ENCODE data around the gene SPINT1.
"Not testable (repeated sequence)": the region's sequence is repeated elsewhere in the genome, so short reads cannot be mapped to it uniquely, and the experiment has no call there.

The SPINT1 gene

DNA sequence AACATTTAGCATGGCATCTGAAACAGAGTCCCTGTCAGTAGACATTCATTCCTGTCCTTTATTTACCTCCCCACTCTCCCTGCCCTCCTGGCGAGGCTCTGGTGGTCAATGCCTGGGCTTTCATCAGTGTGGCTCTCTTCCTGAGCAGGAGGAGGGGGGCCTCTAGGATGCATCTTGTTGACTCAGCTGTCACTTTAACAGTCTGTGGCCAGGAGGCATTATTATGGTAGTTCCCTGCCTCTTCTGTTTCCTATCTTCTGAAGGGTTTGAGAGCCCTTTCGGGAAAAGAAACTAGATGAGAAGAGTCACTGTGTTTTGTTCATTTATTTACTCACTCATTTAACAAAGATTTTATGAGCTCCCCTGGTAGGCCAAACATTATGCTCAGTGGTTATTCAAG, 13.0 kb upstream of the SPINT1 start:
- no peak for DNase-seq

DNA sequence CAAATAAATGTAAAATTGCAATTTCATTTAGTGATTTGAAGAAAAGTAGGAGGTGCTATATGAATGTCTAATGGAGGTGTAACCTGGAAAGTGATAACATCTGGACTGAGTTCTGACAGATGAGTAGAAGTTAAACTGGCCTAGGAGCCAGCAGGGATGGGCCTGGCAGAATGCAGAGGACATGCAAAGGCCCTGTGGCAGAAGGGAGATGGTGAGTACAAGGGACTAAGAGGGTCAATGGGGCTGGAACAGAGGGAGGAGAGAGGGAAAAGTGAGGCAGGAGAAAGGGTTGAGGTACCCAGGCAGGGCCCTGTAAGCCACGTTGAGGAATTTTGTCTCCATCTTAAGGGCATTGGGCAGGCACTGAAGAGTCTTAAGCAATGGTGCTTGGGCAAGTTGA, 12.0 kb upstream of the SPINT1 start:
- DNase-seq, result no peak

DNA sequence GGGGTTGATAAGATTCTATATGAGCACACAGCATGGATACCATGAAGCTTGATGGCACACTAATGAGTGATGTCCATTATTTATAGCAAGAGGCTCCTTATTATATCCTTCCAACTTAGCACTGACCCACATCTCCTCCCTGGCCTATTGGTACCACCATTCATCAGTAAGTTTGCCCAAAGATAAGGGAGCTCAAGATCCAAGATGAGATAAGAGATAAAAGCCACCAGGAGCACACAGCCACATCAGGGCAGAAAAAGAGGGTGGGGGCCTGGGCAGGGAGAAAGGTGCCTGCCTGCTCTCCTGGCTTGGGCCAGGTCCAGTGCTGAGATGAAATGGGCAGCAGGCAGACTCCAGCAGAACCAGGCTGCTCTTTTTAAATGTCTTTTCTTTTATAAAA, 10.9 kb upstream of the SPINT1 start:
- DNase-seq, result no peak

DNA sequence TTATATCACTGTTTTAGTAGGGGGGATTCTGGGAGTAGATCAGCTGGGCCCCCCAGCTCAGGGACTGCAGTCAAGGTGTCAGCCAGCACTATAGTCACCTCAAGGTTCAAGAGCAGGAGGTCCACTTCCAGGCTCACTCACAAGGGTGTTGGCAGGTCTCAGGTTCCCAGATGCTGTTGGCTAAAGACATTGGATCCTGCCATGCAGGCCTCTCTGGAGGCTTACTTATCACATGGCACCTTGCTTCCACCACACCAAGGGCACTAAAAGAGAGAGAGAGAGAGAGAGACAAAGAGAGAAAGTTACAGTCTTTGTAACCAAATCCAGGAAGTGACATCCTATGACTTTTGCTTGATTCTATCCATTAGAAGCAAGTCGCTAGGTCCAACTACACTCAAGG, 7.8 kb upstream of the SPINT1 start:
- DNase-seq, result no peak

DNA sequence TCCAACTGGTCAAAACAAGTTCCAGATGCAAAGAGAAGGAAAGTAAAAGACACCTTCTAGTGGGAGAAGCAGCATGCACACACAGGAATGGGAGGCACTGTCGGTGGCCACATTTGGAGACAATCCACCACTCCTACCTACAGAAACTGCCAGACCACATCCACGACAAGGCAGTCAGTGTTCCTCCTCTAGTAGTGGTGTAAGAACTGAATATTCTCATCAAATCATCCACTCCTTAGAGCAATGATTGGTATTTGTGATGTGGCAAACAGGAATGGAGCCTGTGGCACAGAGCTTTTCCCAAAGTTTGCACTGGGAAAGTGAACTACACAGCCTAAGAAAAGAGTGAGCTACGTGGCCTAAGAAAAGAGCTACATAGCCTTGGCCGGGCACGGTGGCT, 5.1 kb upstream of the SPINT1 start:
- no peak for DNase-seq

DNA sequence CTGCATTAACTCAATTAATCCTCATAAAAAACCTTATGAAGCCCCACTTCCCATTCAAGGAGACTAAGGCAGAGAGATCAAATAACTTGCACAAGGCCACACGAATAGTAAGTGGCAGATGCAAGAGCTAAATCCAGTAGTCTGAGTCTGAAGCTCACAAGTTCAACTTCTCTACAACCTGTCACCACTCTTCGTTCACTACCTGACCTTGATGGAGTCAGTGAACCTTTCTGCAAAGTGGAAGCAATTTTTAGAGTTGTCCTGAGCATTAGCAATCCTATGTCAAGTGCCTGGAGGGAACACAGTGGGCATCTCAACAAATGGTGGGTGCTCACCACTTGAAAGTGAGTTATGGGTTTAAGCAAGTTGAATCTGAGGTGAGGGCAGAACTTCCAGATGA, 2.1 kb upstream of the SPINT1 start:
- no peak for DNase-seq

DNA sequence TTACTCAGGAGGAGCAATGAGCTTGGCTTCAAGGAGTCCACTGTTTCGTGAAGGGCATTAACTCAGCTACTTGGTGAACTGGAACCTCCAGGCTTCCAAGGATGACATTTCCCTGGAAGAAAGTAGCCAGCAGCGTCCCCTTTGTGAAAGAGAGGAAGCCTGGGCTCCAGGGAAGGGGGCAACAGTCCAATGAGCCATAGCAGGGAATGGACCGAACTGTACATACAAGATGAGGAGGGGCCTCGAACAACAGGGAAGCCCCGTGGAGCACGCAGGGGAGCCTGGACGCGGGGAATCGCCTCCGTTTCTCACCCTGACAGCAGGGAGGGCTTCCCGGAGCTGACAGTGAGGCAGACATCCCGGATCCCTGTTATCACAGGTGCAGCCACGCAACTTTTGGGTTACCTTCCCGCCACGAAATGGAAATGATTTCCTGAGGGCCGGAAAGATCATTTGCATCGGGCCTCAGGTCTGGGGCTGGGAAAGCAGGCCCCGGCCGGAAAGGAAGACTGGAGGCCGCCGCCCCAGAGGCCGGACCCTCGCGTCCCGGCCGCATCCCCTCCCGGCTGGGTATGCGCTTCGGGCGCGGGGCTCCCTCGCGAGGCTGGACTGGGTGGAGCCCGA, 475 bp upstream of the SPINT1 start:
- DNase-seq, result no peak

DNA sequence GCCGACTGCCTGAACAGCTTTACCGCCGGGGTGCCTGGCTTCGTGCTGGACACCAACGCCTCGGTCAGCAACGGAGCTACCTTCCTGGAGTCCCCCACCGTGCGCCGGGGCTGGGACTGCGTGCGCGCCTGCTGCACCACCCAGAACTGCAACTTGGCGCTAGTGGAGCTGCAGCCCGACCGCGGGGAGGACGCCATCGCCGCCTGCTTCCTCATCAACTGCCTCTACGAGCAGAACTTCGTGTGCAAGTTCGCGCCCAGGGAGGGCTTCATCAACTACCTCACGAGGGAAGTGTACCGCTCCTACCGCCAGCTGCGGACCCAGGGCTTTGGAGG, 815 bp downstream of the SPINT1 start:
- DNase-seq, result no peak

DNA sequence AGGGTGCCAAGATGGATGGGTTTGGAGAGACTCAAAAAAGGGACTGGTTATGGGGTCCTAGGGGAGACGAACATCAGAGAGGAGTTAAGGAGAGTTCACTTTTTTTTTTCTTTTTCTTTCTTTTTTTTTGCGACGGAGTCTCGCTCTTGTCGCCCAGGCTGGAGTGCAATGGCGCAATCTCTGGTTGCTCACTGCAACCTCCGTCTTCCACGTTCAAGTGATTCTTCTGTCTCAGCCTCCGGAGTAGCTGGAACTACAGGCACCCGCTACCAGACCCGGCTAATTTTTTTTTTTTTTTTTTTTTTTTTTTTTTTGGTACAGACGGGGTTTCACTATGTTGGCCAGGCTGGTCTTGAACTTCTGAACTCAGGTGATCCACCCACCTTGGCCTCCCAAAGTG, 1.2 kb downstream of the SPINT1 start:
- DNase-seq, result no peak

DNA sequence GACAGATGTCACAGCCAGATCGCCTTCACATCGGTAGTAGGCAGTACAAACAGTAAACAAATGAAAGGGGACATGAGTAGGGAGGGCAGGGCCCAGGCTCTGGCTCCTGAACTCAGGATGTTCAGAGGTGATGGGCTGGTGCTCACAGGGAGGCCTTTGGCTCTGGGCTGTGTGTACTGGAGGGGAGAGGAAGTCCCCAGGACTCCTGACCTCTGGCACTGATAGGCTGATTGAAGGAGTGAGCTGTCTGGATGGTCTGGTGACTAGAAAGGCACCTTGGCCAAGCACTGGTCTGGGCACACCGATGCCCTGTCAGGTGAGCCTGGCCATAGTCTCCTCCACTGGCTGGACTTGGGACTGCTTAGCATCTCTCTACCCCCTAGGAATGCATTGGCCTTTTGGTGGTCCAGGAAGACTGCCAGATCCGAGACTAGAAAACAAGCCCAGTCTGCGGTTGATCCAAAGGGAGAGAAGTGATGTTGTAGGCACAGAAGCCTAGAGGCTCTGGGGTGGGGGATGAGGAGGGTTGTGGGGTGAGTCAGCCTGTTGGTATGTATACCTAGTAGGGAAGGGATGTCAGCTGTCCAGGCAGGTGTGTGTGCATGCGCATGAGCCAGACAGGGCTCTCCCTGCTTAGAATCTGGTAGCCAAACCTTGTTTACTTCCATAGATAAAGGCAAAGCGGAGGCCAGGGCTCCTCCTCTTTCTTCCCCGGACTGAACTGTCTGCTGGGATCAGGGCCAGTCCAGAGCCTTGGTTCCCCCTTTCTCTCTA, 1.9 kb downstream of the SPINT1 start:
- no peak for DNase-seq

DNA sequence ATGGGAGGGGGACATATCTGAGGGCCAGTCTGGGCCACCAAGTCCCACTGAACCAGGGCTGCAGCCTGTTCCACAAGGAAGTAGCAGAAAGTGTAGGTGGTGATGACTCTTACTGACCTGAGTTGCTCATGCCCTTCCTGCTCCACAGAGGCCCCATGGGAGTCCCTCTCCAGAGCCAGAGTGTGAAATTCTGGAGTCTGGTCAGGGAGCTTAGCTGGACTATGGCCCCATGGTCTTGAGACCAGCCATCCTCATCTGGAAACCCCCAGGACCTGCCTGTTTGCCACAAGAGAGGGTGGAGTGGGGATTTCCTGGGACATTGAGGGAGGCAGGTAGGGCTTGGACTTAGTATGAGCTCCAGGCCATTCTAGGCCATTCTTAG, 3.0 kb downstream of the SPINT1 start:
- no peak for DNase-seq

DNA sequence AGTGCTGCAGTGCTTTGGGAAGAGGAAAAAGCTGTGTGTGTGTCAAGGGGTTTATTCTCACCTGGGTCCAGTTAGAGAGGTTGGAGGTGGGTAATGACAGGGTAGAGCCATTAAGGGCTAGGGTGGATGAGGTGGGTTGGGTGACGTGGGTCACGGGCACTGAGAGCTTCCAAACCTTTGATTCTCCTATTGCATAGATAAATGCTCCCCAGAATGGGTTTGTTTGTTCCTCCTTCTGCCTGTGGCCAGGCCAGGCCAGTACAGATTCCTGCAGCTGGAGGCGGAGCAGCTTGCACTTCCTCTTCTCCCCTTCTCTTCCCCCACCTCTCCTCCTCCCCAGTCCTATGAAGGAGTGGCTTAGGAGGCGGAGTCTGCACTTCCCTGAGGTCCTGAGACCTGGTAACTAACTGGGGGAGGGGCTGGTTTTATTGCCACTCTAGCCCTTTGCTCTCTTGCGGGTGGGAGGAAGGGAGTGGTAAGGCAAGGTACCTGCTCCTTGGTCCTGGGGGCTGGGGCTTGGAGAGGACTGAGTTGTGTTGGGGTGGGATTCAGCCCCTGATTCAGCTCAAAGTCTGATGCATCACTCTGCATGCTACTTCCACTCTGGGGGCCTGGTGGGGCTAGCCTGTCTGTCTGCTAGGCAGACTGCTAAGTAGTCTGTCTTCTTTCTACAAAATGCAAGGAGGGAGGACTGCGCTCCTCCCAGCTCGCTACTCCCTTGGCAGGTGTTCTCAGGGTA, 3.5 kb downstream of the SPINT1 start:
- DNase-seq, result no peak

DNA sequence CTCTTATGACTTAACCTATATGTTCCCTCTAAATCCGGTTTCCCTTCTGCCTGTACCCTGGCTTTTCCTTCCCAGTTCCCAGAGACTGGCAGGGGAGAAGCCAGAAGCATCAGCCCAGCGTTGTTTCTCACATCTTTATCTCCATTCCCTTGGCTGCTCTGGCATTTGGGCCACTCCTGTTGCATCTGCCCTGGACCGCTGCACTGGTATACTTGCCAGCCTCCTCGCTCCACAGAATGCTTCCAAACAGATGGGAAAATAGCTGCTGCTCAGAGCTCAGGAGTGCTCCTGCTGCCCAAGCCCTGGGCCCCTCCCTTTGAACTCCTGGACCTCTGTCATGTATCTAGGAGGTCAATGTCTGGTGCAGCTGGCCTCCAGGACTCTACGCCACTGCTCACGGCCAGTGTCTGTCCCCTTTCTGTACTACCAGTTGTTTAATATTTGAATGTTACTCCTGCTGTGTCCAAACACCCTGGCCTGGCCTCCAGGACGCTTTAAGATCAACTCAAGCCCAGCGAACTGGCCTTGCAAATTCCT, 6.8 kb downstream of the SPINT1 start:
- DNase-seq, result no peak

DNA sequence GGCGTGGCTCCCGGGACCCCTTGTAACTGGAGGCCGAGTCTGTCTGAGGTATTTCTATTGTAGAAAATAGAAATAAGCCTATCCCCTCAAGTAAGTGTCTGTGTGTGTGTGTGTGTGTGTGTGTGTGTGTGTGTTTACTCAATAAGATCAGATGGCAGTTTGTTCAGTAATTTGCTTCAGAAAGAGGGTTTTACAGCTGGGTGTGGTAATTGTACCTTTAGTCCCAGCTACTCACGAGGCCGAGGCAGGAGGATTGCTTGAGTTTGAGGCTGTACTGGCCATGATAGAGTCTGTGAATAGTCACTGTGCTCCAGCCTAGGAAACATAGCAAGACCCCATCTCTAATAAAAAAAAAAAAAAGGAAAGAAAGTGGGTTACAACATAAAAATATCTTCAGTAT, 8.7 kb downstream of the SPINT1 start:
- DNase-seq, result no peak

DNA sequence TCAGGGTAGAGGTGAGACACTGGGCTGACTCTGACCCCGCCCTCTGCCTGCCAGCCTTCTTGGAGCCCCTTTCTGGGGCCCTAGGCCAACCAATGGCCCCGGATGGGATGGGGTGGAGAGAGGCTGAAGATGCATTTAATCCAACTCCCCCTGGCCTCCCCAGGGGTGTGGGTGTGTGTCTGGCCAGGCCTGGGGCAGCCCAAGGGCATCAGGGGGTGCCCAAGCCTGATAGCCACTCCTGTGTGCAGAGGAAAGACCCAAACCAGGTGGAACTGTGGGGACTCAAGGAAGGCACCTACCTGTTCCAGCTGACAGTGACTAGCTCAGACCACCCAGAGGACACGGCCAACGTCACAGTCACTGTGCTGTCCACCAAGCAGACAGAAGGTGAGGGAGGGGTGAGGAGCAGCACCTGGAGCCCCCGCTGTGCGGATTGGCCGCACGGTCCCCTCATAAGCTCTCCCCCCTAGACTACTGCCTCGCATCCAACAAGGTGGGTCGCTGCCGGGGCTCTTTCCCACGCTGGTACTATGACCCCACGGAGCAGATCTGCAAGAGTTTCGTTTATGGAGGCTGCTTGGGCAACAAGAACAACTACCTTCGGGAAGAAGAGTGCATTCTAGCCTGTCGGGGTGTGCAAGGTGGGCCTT, 9.5 kb downstream of the SPINT1 start:
- DNase-seq, result no peak

DNA sequence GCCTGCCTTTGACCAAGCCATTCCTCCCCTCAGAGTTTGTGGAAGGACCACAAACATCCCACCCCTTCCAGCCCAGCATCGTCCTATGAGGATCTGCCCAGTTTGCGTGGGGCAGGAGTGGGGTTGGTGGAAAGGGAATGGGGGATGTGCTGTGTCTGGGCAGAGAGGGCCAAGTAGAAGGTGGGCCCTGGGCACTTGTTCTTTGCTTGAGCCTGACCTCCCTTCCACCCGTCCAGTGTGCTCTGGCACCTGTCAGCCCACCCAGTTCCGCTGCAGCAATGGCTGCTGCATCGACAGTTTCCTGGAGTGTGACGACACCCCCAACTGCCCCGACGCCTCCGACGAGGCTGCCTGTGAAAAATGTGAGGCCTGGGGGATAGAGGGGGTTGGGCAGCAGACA, 10.3 kb downstream of the SPINT1 start:
- DNase-seq, result no peak

DNA sequence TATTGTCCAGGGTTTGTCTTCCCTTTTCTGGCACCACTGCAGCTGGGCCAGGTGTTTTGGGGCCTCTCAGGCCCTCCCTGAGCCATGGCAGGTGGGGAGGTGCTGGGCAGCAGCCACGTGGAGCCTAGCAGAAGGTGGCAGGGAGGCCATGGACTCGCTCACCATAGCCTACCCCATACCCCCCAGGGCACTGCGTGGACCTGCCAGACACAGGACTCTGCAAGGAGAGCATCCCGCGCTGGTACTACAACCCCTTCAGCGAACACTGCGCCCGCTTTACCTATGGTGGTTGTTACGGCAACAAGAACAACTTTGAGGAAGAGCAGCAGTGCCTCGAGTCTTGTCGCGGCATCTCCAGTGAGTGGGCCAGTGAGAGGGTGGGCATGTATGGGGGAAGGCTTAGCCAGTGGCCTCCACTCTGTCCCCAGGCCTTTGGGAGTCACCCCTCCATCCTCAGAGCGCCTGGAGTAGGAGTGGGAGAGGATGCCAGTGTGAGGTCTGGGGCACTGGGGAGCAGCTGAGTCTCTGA, 11.9 kb downstream of the SPINT1 start:
- DNase-seq, result no peak

DNA sequence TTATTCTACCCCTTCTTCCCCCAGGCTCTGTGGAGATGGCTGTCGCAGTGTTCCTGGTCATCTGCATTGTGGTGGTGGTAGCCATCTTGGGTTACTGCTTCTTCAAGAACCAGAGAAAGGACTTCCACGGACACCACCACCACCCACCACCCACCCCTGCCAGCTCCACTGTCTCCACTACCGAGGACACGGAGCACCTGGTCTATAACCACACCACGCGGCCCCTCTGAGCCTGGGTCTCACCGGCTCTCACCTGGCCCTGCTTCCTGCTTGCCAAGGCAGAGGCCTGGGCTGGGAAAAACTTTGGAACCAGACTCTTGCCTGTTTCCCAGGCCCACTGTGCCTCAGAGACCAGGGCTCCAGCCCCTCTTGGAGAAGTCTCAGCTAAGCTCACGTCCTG, 12.9 kb downstream of the SPINT1 start:
- DNase-seq, result no peak

DNA sequence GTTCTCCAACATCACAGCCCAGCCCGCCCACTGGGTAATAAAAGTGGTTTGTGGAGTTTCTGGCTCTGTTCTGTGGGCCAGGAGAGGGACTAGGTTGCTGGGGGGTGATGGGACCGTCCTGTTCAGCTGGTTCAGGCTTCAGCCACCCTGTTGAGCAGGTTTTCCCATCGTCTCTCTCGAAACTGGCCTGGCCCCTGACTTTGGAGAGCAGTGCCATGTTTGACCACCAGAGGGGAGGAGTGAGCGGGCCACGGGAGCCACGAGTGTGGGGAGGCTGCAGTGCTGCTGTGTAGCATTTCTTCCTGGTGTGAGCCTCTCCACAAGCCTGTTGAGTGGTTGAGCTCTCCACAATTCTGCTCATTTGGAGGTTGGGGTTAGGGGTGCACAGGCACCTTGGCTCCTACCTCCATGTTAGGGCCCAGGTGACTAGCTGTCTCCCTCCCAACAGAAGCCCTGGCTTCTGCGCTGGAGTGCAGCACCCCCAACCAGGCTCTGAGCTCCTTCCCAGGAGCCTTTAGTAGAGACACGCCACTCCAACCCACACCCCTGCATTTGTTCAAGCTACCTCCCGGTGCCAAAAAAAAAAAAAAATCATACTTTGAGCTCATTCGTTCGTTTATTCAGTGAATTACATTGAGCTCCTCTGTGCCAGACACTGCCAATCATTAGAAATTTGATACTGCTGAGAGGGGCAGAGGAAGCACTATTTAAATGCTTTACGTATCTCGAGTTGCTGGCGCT, 13.9 kb downstream of the SPINT1 start:
- peak in 1 of 2 experiments; percentile 13 for DNase-seq

DNA sequence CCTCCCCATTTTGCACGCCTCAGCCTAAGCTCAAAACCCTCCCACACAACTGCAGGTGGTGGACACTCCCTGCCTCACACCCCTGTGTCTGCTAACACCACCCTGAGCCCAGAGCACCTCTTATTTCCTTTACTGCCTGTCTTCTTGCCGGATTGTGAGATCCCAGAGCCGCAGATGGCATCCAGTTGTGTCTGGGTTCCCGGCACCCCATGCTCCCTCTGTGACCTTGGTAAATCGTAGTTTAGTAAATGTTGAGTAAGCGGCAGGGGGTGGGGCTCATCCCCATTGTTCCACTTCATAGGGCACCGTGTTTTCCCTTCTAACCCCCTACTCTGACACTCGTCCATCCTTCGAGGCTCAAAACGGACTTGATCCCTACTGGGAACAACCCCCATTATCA, 14.9 kb downstream of the SPINT1 start:
- no peak for DNase-seq

DNA sequence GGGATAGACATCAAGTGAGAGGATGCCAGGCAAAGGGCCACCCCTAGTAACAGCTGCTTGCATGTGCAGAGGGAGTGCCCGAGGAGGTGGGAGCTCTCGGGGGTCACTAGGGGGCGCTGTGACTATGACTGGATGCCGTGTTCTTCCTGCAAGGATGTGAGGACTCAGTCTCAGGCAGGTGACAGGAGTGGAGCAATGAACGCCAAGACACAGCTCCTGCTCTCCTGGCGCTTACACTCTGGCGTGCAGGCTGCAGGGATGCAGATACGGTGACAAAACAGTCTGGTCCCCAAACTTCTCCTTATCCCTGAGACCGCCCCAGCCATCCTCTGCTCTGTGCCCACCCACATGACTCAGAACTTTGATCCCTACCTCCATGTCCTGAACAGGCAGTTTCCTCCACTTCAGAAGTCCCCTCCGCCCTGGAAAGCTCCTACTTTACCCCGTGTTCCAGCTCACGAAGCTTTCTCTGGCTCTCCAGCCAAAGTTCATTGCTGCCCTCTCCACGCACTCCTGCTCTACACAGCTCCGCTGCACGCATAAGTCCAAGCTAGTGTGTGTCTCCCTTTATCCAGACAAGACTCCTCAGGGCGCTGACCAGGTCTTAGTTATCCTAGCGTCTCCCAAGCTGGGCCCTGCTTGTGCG, 15.5 kb downstream of the SPINT1 start:
- no peak for DNase-seq

DNA sequence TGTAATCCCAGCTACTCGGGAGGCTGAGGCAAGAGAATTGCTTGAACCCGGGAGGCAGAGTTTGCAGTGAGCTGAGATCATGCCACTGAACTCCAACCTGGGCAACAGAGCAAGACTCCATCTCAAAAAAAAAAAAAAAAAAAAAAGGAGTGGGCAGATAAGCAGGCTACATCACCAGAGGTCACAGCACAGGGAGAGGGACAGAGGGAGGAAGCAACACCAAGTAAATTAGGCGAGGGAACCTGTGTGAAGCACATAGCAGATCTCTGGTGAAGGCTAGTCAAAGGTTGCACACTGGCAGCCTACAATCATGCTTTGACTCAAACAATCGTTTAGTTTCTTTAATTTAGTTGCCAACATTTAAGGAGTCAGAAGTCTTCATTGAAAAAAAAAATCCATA, 17.3 kb downstream of the SPINT1 start:
- DNase-seq, result not testable (repeated sequence)

Measured in cerebellar nuclear complex (tissue), 1 donor.